NCI-H1092 (cell line): ENCODE measurements around the gene ELFN2.
"Not testable (repeated sequence)": the region's sequence is repeated elsewhere in the genome, so short reads cannot be mapped to it uniquely, and the experiment has no call there.

Experiments used
- DNase-seq: peaks from one replicate; lab custom pipeline; 2025; lab: John Stamatoyannopoulos, UW

The ELFN2 gene

DNA sequence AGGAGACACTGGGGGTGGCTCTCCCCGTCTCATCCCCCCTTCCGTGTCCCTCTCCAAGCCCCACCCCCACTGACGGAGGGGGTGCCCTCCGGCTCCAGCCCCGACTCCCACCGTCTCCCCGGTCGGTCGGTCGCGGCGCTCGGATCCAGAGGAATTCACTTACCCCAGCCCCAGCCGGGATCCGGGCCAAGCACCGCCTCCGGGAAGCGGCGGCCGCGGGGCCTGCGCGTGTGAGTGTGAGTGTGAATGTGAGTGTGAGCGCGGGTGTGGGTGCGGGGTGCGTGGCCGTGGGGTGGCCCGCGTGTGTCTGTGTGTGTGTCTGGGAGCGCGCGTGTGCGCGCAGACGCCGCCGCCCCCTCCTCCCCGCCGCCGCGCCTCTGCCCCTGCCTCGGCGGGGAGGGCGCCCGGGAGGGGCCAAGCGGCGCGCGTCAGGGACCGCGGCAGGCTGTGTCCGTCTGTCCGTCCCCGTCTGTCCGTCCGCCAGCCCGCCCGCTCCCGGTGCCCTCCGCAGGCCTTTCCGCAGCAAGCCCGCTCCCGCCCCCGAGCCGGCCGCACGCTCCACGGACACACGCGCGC is at the start of gene ELFN2:
TSS of gene ELFN2 (minus strand) at position 345 of the 576 bp plus-strand sequence. CDS start 51,945 bp downstream, outside the sequence.
- no peak for DNase-seq

GRCh38 chr22:37476389-37477329 is 49.4 kb upstream of the ELFN2 start:
- no peak for DNase-seq

DNA sequence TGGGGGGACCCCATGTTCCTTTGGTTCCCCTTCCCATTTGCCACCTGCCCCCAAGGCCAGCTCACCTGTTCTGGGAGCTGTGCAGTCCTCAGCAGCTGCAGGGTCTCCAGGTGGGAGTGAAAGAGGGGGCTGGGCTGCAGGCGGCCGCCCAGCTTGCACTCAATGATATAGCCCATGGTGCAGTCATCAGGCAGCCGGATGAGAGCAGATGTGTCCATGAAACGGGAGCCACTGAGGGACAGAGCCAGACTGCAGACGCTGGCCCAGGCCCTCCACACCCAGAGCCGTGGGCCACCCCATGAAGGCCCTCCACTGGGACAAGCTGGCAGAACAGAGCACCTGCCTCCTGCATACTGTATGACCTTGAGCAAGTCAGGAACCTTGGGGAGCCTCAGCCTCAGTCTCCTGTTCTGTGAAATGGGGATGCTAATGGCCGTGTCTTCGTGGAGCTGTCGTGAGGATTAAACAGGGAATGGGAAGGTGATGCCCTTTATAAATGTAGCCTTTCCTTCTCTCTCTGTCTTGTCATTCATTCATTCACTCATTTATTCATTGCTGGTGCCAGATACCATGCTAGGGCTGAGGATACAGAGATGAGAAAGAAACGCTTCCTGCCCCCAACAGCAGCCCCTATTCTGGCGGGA is 47.3 kb upstream of the ELFN2 start:
- DNase-seq: no peak

DNA sequence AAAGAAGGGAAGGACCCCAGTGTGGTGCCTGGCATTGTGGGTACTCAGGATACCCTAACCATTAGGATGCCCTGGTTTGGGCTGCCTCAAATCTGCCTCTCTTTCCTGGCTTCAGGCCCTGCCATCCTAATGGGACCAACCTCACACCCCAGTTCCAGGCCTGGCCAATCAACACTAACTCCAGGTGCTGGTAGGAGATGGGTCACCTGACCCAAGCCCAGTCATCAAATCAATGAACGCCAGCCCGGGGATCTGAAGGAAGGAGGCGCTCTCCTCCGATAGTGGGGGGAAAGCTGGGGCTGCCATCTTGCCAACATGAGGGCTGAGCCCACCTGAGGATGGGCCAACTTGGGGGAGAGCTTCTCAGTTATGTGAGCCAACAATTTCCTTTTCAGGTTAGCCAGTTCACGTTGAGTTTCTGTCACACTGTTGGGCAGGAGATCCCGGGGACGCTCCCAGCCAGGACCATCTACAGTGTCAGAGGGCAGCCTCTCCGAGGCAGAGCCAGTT is 46.2 kb upstream of the ELFN2 start:
- no peak for DNase-seq

DNA sequence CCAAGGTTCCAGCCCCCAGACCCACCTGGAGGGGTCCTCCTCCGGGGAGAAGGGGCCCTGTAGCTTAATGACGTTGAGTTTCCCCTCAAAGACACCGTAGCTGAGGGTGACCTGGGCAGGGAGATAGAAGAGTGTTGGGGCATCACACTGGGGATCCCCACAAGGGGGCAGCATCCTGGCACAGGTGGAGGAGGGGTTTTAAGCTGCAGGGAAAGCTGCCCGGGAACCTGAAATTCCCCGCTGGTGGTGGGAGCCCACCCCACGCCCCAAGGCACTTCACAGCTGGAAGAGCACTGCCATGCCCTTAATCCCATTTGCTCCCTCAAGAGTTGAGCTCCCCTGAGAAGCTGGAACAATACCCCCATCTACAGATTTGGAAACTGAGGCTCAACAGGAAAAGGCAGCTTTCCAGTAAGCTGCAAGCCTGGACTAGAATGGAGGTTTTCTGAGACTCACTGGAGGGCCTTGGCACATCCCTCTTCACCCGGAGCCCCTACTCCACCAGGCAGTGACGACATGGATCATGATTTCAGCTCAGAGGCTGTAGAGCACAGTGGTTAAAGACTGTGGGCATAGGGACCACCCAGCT is 45.2 kb upstream of the ELFN2 start:
- DNase-seq: no peak

- DNase-seq: no peak
Observed at GRCh38 chr22:37471727-37472417, 44.6 kb upstream of the ELFN2 start.

- no peak for DNase-seq
Observed at GRCh38 chr22:37470087-37470445, 42.8 kb upstream of the ELFN2 start.

- no peak for DNase-seq
Observed at GRCh38 chr22:37469416-37470086, 42.3 kb upstream of the ELFN2 start.

GRCh38 chr22:37468201-37468695 is 41.0 kb upstream of the ELFN2 start:
- not testable (repeated sequence) for DNase-seq

GRCh38 chr22:37467391-37467955 is 40.2 kb upstream of the ELFN2 start:
- no peak for DNase-seq

GRCh38 chr22:37464181-37464580 is 36.9 kb upstream of the ELFN2 start:
- no peak for DNase-seq

GRCh38 chr22:37462983-37463382 is 35.7 kb upstream of the ELFN2 start:
- DNase-seq: no peak

DNA sequence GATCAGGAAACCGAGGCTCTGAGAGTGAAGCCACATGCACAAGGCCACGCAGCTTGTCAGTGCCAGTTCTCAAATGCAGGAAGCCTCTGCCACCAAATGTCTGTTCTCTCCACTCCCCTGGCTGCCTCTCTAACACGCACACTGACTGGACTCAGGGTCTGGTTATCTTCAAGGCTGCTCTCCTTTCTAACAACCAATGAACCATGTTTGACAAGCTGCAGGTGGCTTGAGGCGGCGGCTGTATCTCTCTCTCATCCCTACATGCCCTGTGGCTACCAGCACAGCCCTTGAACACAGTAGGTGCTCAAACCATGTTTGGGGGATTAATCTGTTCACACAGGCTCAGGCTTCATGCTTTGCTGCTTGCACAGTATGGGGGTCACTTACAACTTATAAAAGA is 35.2 kb upstream of the ELFN2 start:
- no peak for DNase-seq

DNA sequence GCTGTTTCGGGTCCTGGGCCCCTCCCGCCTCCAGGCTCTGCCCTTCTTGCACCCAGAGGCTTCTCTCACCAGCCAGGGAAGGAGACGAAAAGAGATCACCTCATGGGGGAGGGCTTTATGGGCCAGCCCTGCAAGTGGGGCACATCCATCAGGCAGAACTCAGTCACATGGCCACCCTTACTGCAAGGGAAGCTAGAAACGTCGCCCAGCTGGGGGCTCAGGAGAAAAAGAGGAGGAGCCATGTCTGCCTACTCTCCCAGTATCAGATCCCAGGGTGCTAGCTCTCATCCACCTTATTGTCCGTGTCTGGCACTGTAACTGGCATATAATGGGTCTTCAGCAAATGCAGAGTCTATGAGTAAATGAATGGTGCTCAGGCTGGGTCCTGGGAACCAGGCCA is 34.7 kb upstream of the ELFN2 start:
- peak; percentile 42 for DNase-seq

DNA sequence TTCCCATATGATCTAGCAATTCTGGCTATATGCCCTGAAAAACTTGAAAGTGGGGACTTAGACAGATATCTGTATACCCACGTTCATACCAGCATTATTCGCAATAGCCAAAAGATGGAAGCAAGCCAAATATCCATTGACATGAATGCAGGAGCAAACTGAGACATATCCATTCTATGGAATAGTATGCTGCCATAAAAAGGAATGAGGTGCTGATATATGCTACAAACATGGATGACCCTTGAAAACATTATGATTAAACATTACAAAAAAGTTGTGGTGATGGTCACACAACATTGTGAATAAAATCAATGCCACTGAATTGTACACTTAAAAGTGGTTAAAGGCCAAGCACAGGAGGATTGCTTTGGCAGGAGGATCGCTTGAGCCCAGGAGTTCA is 33.4 kb upstream of the ELFN2 start:
- DNase-seq: no peak

DNA sequence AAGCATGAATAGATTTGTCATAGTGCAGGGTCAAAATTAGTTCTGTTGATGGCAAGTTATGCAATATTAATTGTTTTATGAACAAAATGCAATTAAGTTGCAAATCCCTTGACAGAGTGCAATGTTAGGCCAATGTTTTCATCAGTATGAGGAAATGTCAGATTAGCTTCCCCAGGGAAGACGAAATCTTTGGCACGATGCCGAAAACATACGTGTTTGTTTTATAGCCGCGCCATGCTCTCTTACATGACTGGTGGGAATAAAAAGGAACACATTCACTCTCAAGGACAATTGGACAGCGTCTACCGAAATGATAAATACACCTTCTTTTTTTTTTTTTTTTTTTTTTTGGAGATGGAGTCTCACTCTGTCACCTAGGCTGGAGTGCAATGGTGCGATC is 31.9 kb upstream of the ELFN2 start:
- no peak for DNase-seq

GRCh38 chr22:37457093-37457893 is 30.0 kb upstream of the ELFN2 start:
- DNase-seq: peak; percentile 29

- DNase-seq: no peak
Observed at GRCh38 chr22:37456346-37456745, 29.1 kb upstream of the ELFN2 start.

DNA sequence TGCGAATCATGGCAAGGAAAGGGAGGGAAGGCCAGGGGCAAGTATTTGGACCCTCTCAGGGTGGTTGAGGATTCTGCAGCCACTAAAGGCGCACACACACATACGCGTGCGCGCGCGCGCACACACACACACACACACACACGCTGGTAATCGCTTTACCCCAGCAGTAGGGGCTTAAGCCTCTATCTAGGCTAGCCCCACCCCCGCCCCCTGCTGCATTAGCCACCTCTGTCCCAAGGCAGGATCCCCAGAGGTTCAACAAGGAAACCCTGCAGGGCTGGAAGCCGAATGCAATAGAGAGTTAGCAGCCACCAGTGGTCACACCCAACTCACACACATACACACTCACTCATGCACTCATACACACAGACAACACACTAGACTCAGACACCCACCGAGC is 28.6 kb upstream of the ELFN2 start:
- DNase-seq: no peak
